SK-N-SH (cell line): ENCODE data around the gene WARS2. TPM values are rescaled to one million over a fixed set of nuclear protein-coding genes. Genes with fewer than 3 reads are reported as not detected.

Source experiments
- CTCF ChIA-PET: fragments of 300-600, 350-600 bp; formaldehyde crosslinking; extraction: SDS; loops from one replicate; lab custom pipeline; 2021; lab: Yijun Ruan, JAX
- POLR2A ChIA-PET: fragments of 350-600 bp; sonication (Branson Sonifier 250); formaldehyde crosslinking; extraction: SDS; loops from one replicate; lab custom pipeline; 2020; ENCODE audit warnings: antibody characterized with exemption, inconsistent platforms; lab: Yijun Ruan, JAX
- DNase-seq: peaks from one replicate; pipeline ENCODE4 v3.0.0; 2012
- H2AFZ ChIP-seq: fragments of 200-600 bp; sonication (generic); 2 replicates; pipeline ENCODE4 v1.8.1; 2016; ENCODE audit warnings: antibody characterized with exemption, mild to moderate bottlenecking, low read depth
- H3F3A ChIP-seq: fragments of 200-600 bp; sonication (generic); replicated peaks from 2 replicates; pipeline ENCODE3; 2016; ENCODE audit warnings: antibody characterized with exemption, mild to moderate bottlenecking; ENCODE audit not compliant: insufficient read depth
- H3K27ac ChIP-seq, 2 experiments: fragments of 200-500 bp in 1 of 2; fragments of 200-600 bp in 1 of 2; sonication (Bioruptor generic) in 1 of 2; sonication (generic), shearing (Covaris generic) in 1 of 2; 2 replicates each; pipeline versions ENCODE4 v1.5.1 to v1.6.1; 2014 to 2016; ENCODE audit warnings: low read depth in 2 of 2, inconsistent platforms in 1 of 2, low read length in 1 of 2, mild to moderate bottlenecking in 1 of 2, mixed read lengths in 1 of 2
- H3K27me3 ChIP-seq: fragments of 200-600 bp; sonication (generic), shearing (Covaris generic); 2 replicates; pipeline ENCODE4 v1.6.1; 2016; ENCODE audit warnings: mixed run types; ENCODE audit not compliant: insufficient read depth
- H3K36me3 ChIP-seq, 2 experiments: fragments of 200-500 bp in 1 of 2; fragments of 200-600 bp in 1 of 2; sonication (Bioruptor generic) in 1 of 2; sonication (generic) in 1 of 2; replicated peaks in 1 of 2; 2 replicates each; pipeline versions ENCODE3 to v1.5.1; 2014 to 2016; ENCODE audit warnings: low read length in 1 of 2, mild to moderate bottlenecking in 1 of 2; ENCODE audit not compliant: insufficient read depth in 2 of 2, control insufficient read depth in 1 of 2
- H3K4me1 ChIP-seq, 2 experiments: fragments of 200-500 bp in 1 of 2; fragments of 200-600 bp in 1 of 2; sonication (Bioruptor generic) in 1 of 2; sonication (generic), shearing (Covaris generic) in 1 of 2; 2 replicates each; pipeline versions ENCODE4 v1.5.1 to v1.6.1; 2014 to 2016; ENCODE audit warnings: low read depth in 1 of 2, low read length in 1 of 2, mixed run types in 1 of 2; ENCODE audit not compliant: insufficient read depth in 2 of 2, control insufficient read depth in 1 of 2
- H3K4me2 ChIP-seq: fragments of 200-600 bp; sonication (generic), shearing (Covaris generic); 2 replicates; pipeline ENCODE4 v1.6.1; 2017; ENCODE audit warnings: mixed run types
- H3K4me3 ChIP-seq, 2 experiments: fragments of 200-500 bp in 1 of 2; fragments of 200-600 bp in 1 of 2; sonication (Bioruptor generic) in 1 of 2; sonication (generic), shearing (Covaris generic) in 1 of 2; 2 replicates each; pipeline versions ENCODE4 v1.5.1 to v1.8.1; 2014 to 2016; ENCODE audit warnings: low read depth in 2 of 2, inconsistent platforms in 1 of 2, low read length in 1 of 2, mild to moderate bottlenecking in 1 of 2, mixed read lengths in 1 of 2, moderate library complexity in 1 of 2
- H3K79me2 ChIP-seq: fragments of 200-600 bp; sonication (generic); 2 replicates; pipeline ENCODE4 v1.8.1; 2017; ENCODE audit warnings: mild to moderate bottlenecking; ENCODE audit not compliant: insufficient read depth
- H3K9ac ChIP-seq: fragments of 200-600 bp; sonication (generic); 2 replicates; pipeline ENCODE4 v1.6.1; 2017; ENCODE audit warnings: mixed run types
- H3K9me2 ChIP-seq: fragments of 200-600 bp; sonication (generic); 2 replicates; pipeline ENCODE4 v1.6.1; 2017; ENCODE audit warnings: mixed run types
- H3K9me3 ChIP-seq: fragments of 200-600 bp; sonication (generic); 2 replicates; pipeline ENCODE4 v1.6.1; 2017; ENCODE audit warnings: mixed run types, mild to moderate bottlenecking, moderate library complexity
- H4K20me1 ChIP-seq: fragments of 200-600 bp; sonication (generic); 2 replicates; pipeline ENCODE4 v1.6.1; 2017; ENCODE audit warnings: mild to moderate bottlenecking, mixed run types; ENCODE audit not compliant: insufficient read depth
- CHD2 ChIP-seq: fragments of 150-350 bp; IDR thresholded peaks from 2 replicates; pipeline ENCODE4 v1.6.1; 2018; ENCODE audit warnings: low read length; ENCODE audit not compliant: partially characterized antibody
- CTCF ChIP-seq: fragments of 200-600 bp; sonication (generic); IDR thresholded peaks from 2 replicates; pipeline ENCODE4 v1.6.1; 2017; ENCODE audit warnings: antibody characterized with exemption, mild to moderate bottlenecking, moderate library complexity
- FOSL2 ChIP-seq: IDR thresholded peaks from 2 replicates; pipeline ENCODE4 v1.4.0; 2012; ENCODE audit warnings: low read depth, mild to moderate bottlenecking, moderate library complexity, borderline replicate concordance
- FOXM1 ChIP-seq: IDR thresholded peaks from 2 replicates; pipeline ENCODE4 v1.4.0; 2012; ENCODE audit warnings: low read depth, mild to moderate bottlenecking
- GATA2 ChIP-seq: sonication (generic); formaldehyde crosslinking; IDR thresholded peaks from 2 replicates; pipeline ENCODE4 v1.5.0; 2020; ENCODE audit warnings: mild to moderate bottlenecking, missing genetic modification reagents
- MEF2A ChIP-seq: IDR thresholded peaks from 2 replicates; pipeline ENCODE4 v1.4.0; 2012; ENCODE audit warnings: low read depth, borderline replicate concordance
- MXI1 ChIP-seq: IDR thresholded peaks from 2 replicates; pipeline ENCODE4 v1.6.1; 2012; ENCODE audit warnings: mild to moderate bottlenecking, low read depth, low read length, improper control_type of control experiment
- NFIC ChIP-seq: IDR thresholded peaks from 2 replicates; pipeline ENCODE4 v1.4.0; 2012; ENCODE audit warnings: borderline replicate concordance
- NRF1 ChIP-seq: IDR thresholded peaks from 2 replicates; pipeline ENCODE4 v1.6.1; 2012; ENCODE audit warnings: low read depth, mild to moderate bottlenecking, low read length
- RFX5 ChIP-seq: IDR thresholded peaks from 2 replicates; pipeline ENCODE4 v1.6.1; 2012; ENCODE audit warnings: mild to moderate bottlenecking, improper control_type of control experiment, low read length
- SIN3A ChIP-seq: IDR thresholded peaks from 2 replicates; pipeline ENCODE4 v1.6.1; 2012; ENCODE audit warnings: low read depth, mild to moderate bottlenecking, low read length, moderate library complexity, borderline replicate concordance
- SMC3 ChIP-seq: IDR thresholded peaks from 2 replicates; pipeline ENCODE4 v1.6.1; 2012; ENCODE audit warnings: low read depth, low read length, improper control_type of control experiment
- TEAD4 ChIP-seq: IDR thresholded peaks from 2 replicates; pipeline ENCODE4 v1.4.0; 2012; ENCODE audit warnings: mild to moderate bottlenecking, borderline replicate concordance; ENCODE audit not compliant: insufficient read depth
- USF1 ChIP-seq: IDR thresholded peaks from 2 replicates; pipeline ENCODE4 v1.4.0; 2012; ENCODE audit warnings: low read depth, borderline replicate concordance
- USF2 ChIP-seq: fragments of 150-350 bp; IDR thresholded peaks from 2 replicates; pipeline ENCODE4 v1.6.1; 2017; ENCODE audit warnings: antibody characterized with exemption, low read length, low read depth, borderline replicate concordance
- YY1 ChIP-seq: IDR thresholded peaks from 2 replicates; pipeline ENCODE4 v1.4.0; 2012; ENCODE audit warnings: low read depth, mild to moderate bottlenecking
- WGBS: methylation state at CpG from one replicate; pipeline ENCODE4 v1.1.6; 2017; ENCODE audit warnings: low lambda C conversion rate; 5-methylcytosine and 5-hydroxymethylcytosine counted together
- polyA plus RNA-seq, 3 experiments: library from polyadenylated mRNA; depleted of rRNA; stranded (reverse); fragments of >200 nt; gene quantifications; 2 replicates each; pipeline ENCODE4 v1.2.3, GENCODE V29; 2012
- TF ChIP-seq, protein P1 (sequence below): IDR thresholded peaks from 2 replicates; pipeline ENCODE4 v1.4.0; 2012; ENCODE audit warnings: low read depth, borderline replicate concordance

Gene WARS2
- polyA plus RNA-seq, 1 of the 3 experiments (the other 2 are of a cell fraction): 4.8 TPM

GRCh38 chr1:118993700-118994026, 146.8 kb downstream of the WARS2 start:
- POLR2A ChIA-PET: no interaction called here
- H2AFZ ChIP-seq: no peak overlapping the region
- no peak overlapping the region for H3K4me2 ChIP-seq
- DNase-seq: no peak
- no peak overlapping the region for H3K27ac ChIP-seq
- no peaks in the 10 kb centered on the region for H4K20me1 ChIP-seq
- no peaks in the 10 kb centered on the region for H3F3A ChIP-seq
- no peaks in the 10 kb centered on the region for H3K79me2 ChIP-seq
- H3K4me1 ChIP-seq: no peaks in the 10 kb centered on the region
- CTCF ChIA-PET: interaction anchor here (0.9 to 3.1 kb wide), 2 partner anchors 15 to 281 kb away, joined by 3 to 19 read pairs; no protein-coding TSS in a partner anchor
- 26% methylated on average over 9 of the region's 9 CpGs for WGBS
- no peak overlapping the region for H3K9ac ChIP-seq
- no peaks in the 10 kb centered on the region for H3K9me3 ChIP-seq
- no peak for TF ChIP-seq FOXM1
- TF ChIP-seq, protein P1, sequence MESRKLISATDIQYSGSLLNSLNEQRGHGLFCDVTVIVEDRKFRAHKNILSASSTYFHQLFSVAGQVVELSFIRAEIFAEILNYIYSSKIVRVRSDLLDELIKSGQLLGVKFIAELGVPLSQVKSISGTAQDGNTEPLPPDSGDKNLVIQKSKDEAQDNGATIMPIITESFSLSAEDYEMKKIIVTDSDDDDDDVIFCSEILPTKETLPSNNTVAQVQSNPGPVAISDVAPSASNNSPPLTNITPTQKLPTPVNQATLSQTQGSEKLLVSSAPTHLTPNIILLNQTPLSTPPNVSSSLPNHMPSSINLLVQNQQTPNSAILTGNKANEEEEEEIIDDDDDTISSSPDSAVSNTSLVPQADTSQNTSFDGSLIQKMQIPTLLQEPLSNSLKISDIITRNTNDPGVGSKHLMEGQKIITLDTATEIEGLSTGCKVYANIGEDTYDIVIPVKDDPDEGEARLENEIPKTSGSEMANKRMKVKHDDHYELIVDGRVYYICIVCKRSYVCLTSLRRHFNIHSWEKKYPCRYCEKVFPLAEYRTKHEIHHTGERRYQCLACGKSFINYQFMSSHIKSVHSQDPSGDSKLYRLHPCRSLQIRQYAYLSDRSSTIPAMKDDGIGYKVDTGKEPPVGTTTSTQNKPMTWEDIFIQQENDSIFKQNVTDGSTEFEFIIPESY: no peak
- TF ChIP-seq GATA2 (CRISPR knock-in tag): no peak
- TF ChIP-seq FOSL2: no peak
- no peak for TF ChIP-seq NRF1
- TF ChIP-seq CTCF: no peak
- TF ChIP-seq TEAD4: no peak
- no peak for TF ChIP-seq SIN3A
- TF ChIP-seq USF2: no peak
- TF ChIP-seq SMC3: no peak
- no peak for TF ChIP-seq YY1
- TF ChIP-seq CHD2: no peak
- TF ChIP-seq RFX5: no peak
- no peak for TF ChIP-seq USF1
- no peak for TF ChIP-seq MXI1
- TF ChIP-seq MEF2A: no peak
- TF ChIP-seq NFIC: no peak
- H3K9me2 ChIP-seq: no peaks in the 10 kb centered on the region
- H3K27me3 ChIP-seq: peaks cover 88% of the 10 kb centered on the region
- H3K36me3 ChIP-seq: no peaks in the 10 kb centered on the region
- no peak overlapping the region for H3K4me3 ChIP-seq
